GM10248 (cell line): ENCODE results near the gene ADCY1.

Experiments
- CTCF ChIA-PET: fragments of 300-600 bp; sonication (Branson Sonifier 250); formaldehyde crosslinking; extraction: SDS; loops from one replicate; lab custom pipeline; 2021; ENCODE audit warnings: antibody characterized with exemption; lab: Yijun Ruan, JAX
- POLR2A ChIA-PET: fragments of 350-650 bp; sonication (Branson Sonifier 250); formaldehyde crosslinking; extraction: SDS; loops from one replicate; lab custom pipeline; 2020; ENCODE audit warnings: antibody characterized with exemption; lab: Yijun Ruan, JAX
- DNase-seq: peaks from one replicate; pipeline ENCODE4 v3.0.0; 2012; ENCODE audit errors: extremely low spot score
- CTCF ChIP-seq: IDR thresholded peaks from 2 replicates; pipeline ENCODE4 v1.5.1; 2012; ENCODE audit warnings: mild to moderate bottlenecking, low read depth; ENCODE audit errors: extremely low read depth, missing control alignments, control extremely low read depth

The ADCY1 gene

GRCh38 chr7:45688382-45688781 is 114.2 kb downstream of the ADCY1 start:
- CTCF ChIA-PET, result interaction anchor here (1.3 to 1.4 kb wide), 2 partner anchors 25 to 32 kb away, joined by 4 to 6 read pairs; no protein-coding TSS in a partner anchor
- POLR2A ChIA-PET, result no interaction called here
- no peak for TF ChIP-seq CTCF
- no peak for DNase-seq

GRCh38 chr7:45689011-45689796 is 115.0 kb downstream of the ADCY1 start:
- no peak for TF ChIP-seq CTCF
- DNase-seq, result no peak
- ChIA-PET CTCF (interaction anchor here (1.3 kb wide), 1 partner anchor 33 kb away, joined by 4 read pairs; no protein-coding TSS in a partner anchor), POLR2A (no interaction called here)

GRCh38 chr7:45689797-45690761 is 115.9 kb downstream of the ADCY1 start:
- CTCF ChIA-PET, result no interaction called here
- TF ChIP-seq CTCF, result no peak
- POLR2A ChIA-PET, result no interaction called here
- peak; percentile 8 for DNase-seq

GRCh38 chr7:45690762-45691150 is 116.6 kb downstream of the ADCY1 start:
- no peak for TF ChIP-seq CTCF
- ChIA-PET POLR2A (no interaction called here), CTCF (no interaction called here)
- DNase-seq, result no peak

GRCh38 chr7:45691155-45691656 is 117.0 kb downstream of the ADCY1 start:
- POLR2A ChIA-PET, result no interaction called here
- TF ChIP-seq CTCF, result no peak
- DNase-seq, result no peak
- CTCF ChIA-PET, result no interaction called here

GRCh38 chr7:45692031-45692430 is 117.9 kb downstream of the ADCY1 start:
- no peak for DNase-seq
- TF ChIP-seq CTCF, result no peak
- ChIA-PET CTCF (no interaction called here), POLR2A (no interaction called here)
